Activated effector memory CD4-positive, alpha-beta T cell treated with Interleukin-2 at 50 U/mL for 16 hours (primary cell): ENCODE results near the gene PKIG.
"Not testable (repeated sequence)": the region's sequence is repeated elsewhere in the genome, so short reads cannot be mapped to it uniquely, and the experiment has no call there.

Experiments used
- DNase-seq: peaks from one replicate; pipeline ENCODE4 v3.0.0-alpha.2; 2020

The PKIG gene

DNA sequence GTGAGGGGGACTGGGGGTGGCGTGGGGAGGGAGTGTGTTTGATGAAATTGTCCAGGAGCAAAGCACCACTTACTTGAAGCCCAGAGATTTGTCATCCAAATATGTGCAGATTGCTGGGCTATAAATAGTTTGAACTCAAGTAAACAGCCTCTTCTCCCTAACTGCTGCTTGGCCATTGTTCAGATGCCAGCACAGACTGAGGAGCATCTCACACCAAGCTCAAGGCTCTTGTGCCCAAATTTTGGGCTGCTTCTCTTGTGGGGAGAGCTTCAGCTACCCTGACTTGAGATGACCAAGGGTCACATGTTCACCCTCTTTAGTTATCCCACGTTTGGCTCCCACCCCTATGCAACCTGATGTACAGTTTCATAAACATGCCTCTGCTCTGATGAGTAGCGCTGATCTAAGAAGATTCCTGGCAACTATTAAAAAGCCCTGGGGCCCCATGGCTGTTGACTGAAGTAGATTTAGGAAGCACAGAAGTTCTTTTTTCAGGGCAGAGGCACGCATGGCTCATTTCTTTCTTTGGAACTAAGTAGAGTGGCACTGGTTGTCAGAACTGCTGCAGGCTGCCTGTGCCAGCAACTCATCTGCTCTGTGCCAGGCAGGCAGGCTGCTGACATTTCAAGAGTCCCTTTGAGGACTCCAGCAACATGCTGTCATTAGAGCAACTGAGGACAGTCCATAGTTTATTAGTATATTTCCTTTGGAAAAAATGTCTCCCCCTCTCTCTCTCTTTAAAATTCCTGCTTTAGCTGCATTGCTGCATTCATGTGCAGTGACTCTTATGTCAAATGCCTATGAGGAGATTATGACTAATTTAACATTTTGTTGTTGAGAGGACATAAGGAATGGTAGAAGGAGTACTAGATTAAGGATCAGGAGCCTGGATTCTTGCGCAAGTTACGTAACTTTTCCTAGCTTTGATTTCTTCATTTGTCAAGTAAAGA, 9.6 kb upstream of the PKIG start:
- no peak for DNase-seq

DNA sequence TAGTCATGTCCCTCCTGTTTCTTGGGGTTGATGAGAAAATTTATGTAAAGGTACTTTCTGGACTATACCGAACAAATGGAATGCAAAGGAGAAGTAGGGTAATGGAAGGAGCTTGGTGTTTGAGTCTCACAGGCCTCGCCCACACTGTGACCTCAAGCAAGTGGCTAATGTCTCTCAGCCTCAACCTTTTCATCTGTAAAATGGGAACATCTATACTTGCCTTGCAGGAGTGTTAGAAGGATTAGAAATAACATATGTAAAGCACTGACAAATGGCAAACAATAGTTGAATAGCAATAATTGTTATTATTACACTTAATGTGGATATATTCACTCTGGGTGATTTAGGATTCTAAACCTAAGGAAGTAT, 8.9 kb upstream of the PKIG start:
- no peak for DNase-seq

- DNase-seq, result no peak
These were observed 8.0 kb upstream of the PKIG start for GRCh38 chr20:44574372-44574771.

- DNase-seq, result no peak
These were observed 6.1 kb upstream of the PKIG start for GRCh38 chr20:44576297-44576696.

GRCh38 chr20:44579313-44580081, 2.9 kb upstream of the PKIG start:
- DNase-seq, result no peak

DNA sequence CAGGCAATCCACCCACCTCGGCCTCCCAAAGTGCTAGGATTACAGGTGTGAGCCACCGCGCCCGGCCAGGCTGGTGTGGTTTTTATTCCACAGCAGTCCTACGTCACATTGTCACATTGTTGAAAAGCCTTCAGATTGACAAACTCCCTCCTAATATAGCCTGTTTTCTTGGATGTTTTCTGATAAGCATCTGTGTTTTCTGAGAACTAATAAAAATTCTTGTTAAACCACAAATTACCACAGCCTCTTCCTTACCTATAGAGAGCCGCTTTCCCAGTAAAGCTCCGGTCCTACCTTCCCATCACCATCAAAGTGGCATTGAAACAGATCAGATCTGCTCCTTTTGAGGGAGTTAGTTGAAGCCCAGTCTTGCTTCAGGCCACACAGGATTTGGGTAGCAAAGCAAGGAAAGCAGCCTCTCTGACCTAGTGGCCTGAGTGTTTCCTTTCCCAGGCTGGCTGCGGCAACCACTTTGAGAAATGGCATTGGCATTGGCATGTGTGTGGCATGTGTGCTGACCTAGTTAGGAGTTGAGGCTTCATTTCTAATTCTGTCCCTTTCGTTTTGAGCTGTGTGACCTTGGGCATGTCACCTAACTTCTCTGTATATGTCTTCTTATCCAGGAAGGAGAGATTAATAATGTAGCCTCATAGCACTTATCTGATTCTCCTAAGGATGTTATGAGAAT, 1.7 kb upstream of the PKIG start:
- DNase-seq, result no peak

GRCh38 chr20:44581515-44581914, 864 bp upstream of the PKIG start:
- DNase-seq, result no peak

DNA sequence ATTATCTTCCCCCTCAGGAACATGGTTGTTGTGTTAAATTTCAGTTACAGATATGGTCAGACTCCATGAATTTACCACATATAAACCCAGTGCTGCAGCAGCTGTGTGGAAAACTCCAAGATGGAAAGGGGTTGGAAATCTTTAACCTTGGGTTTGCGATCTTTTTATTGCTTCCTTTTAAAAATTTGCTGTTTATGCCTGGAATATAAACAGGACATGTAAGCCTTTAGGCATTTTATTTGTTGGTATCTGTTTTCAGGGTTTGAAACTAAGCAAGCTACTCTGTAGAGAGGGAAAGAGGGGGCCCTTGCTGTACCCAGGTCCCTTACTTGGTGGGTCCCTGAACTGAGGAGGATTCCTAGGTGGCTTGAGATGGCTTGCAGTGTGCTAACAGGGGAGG, 778 bp downstream of the PKIG start:
- no peak for DNase-seq

- DNase-seq, result no peak
These were observed 1.8 kb downstream of the PKIG start for GRCh38 chr20:44584162-44584561.

DNA sequence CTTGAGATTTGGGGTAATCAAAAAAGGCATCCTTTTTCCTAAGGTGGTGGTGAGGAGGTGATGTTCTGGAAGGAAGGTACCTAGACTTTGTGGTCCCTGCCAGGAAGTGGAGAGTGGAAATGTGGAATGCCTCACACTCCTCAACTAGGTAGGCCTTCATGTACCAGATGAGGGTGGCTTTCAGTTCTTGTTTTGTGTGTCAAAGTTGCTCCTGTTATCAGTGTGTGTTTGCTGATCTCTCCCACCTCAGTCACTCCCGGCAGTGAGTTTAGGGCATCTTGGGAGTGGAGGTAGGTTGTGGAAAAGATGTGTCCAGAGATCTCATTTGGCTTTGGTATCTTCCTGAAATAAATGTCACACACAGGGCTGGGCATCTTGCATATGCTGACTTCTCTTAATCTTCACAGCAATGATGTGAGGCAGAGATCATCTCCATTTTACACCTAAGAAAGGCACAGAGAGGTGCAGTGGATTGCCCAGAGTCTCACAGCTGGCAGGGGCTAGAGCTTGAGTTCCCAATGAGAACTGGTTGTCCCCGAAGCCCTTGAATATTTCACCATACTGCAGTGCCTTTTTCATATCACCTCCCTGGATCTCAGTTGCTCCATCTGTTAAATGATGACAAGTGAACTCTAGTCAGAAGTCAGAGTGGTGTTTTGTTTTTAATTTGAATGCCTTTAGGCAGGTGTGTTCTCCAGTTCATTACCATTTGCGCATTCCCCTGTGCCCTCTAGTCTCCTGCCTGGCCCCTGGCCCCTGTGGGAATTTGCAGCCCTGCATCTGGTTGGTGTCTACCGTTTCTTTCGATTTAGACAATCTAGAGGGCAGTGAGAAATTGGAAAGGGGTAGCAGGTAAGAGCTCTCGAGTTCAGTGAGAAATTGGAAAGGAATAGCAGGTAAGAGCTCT, 2.9 kb downstream of the PKIG start:
- no peak for DNase-seq

DNA sequence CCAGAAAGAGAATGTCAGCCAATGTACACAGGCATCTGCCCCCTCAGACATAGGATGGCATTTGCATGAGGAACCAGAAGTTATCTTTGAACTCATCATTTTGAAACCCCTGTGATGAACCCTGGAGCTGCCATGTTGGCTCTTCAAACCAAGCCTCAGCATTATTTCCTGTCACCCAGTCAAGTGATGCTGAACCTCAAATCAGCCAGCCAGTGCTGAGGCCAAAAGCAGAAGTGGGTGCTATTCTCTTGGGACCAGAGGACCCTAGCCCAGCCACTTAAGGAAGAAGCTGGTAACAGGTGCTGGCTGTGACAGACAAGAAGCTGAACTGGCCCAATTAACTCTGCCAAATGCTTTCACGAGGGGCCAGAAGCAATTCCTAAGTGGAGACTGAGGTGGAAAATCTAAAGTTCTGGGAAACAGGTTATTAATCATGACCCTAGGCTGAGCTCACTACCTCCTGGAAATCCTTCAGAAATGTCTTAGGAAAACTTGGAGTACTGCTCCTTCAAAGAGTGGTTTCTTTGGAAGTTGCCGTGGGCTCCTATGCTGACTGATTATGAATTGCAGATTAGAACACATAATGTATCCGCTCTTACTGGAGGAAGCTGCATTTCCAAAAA, 4.0 kb downstream of the PKIG start:
- no peak for DNase-seq

- no peak for DNase-seq
These were observed 4.9 kb downstream of the PKIG start for GRCh38 chr20:44587035-44587980.

DNA sequence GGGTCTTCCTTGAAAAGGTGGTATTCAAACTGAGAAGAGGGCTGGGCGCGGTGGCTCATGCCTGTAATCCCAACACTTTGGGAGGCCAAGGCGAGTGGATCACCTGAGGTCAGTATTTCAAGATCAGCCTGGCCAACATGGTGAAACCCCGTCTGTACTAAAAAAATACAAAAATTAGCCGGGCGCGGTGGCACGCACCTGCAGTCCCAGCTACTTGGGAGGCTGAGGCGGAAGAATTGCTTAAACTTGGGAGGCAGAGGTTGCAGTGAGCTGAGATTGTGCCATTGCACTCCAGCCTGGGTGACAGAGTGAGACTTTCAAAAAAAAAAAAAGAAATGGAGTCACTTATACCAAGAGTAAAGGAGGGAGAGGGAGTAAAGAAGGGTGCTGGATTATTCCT, 5.9 kb downstream of the PKIG start:
- DNase-seq, result not testable (repeated sequence)

DNA sequence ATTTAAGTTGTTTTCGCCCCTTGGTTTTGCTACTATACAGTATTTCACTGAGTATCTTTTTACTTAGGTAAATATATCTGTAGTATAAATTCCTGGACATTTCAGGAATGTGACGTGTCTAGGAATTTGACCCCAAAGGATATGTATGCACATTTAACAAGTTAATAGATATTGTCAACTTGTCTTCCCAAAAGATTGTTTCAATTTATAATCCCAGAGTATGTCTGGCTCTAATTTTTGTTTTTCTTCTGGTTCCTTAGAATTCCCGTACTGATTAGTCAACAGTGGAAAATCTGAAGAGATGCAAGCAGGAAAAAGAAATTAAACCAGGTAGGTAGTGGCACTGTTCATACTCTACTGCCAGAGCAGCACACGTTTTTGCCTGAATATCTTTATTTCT, 7.2 kb downstream of the PKIG start:
- no peak for DNase-seq

- no peak for DNase-seq
These were observed 8.8 kb downstream of the PKIG start for GRCh38 chr20:44590980-44591778.

GRCh38 chr20:44592366-44592765, 10.0 kb downstream of the PKIG start:
- DNase-seq, result no peak

DNA sequence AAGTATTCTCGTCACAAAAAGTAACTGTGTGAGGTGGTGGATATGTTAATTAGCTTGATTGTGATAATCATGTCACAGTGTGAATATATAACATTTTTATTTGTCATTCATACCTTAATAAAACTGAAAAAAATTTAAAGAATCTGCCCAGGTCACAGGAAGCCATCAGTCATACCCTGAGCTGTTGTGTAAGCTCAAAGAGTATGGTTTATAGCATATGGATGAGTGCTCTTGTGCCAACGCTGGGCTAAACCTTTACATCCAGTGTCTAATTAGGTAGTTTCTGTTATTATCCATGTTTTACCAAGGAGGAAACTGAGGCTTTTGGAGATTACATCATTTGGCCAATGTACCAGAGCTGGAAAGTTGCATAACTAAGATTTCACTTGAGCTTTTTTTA, 11.4 kb downstream of the PKIG start:
- no peak for DNase-seq

DNA sequence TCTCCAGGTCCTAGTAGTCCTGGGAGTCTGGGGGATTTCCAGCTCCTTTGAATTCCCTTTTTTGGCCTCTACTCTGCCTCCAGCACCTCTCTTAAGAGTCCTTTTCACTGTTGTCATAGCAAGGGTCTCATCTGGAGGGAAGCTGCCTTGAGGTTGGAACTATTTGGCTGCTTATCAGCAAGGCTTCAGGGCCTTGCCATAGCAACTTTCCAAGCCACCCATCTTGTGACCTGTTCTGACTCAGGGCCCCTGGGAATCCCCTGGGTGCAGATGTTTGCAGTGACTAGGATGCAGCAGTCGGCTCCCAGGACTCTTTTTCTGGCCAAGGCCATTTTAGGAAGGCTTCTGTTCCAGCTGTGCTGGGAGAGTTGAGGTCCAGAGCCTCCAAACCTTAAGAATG, 12.4 kb downstream of the PKIG start:
- DNase-seq, result no peak

- DNase-seq, result no peak
These were observed 13.6 kb downstream of the PKIG start for GRCh38 chr20:44596010-44596409.

DNA sequence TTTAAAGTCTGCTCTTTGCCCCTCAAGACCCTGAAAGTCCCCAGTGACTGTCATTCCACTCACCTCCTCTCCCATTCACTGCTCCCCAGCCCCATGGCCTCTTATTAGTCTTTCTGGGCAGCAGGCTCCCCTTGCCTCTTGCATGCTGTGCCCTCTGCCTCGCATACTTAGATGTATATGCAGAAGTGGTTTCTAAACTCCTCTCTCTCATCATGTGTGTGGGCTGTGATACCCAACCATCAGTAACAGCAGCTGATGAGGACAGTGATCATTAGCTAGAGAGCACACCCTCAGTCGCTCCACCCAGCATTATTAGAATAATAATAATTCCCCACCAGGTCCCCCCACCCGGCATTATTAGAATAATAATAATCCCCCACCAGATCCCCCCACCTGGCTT, 14.5 kb downstream of the PKIG start:
- no peak for DNase-seq
